Panc1 (cell line): ENCODE results near the gene CDH23. TPM values are rescaled to one million over a fixed set of nuclear protein-coding genes. Genes with fewer than 3 reads are reported as not detected.

Experiments
- ATAC-seq: fragments of 200-7000 bp; cut with Tn5 transposase; 2 replicates; pipeline ENCODE4 v1.9.1; 2020; ENCODE audit warnings: mild to moderate bottlenecking, moderate library complexity
- BruUV-seq: library from RNA; stranded (reverse); fragments of 400-500 nt; replicated peaks from 2 replicates; lab custom pipeline; 2021; lab: Mats Ljungman, UMichigan
- CTCF ChIA-PET: fragments of 300-600 bp; sonication (Branson Sonifier 250); formaldehyde crosslinking; loops from one replicate; lab custom pipeline; 2022; ENCODE audit warnings: antibody characterized with exemption; lab: Charles Lee
- POLR2A ChIA-PET: fragments of 300-600 bp; sonication (Branson Sonifier 250); formaldehyde crosslinking; loops from one replicate; lab custom pipeline; 2022; ENCODE audit warnings: antibody characterized with exemption; lab: Charles Lee
- DNase-seq: peaks from one replicate; pipeline ENCODE4 v3.0.0-alpha.2; 2010; ENCODE audit warnings: low read depth, low spot score
- H3K27ac ChIP-seq: 2 replicates; pipeline ENCODE4 v1.5.1; 2011; ENCODE audit warnings: mild to moderate bottlenecking, low read length, inconsistent platforms
- H3K27me3 ChIP-seq: fragments of 200-500 bp; sonication (Bioruptor generic); 2 replicates; pipeline ENCODE4 v1.6.0; 2014; ENCODE audit warnings: low read length, inconsistent platforms; ENCODE audit not compliant: control insufficient read depth, insufficient read depth
- H3K36me3 ChIP-seq: fragments of 200-500 bp; sonication (Bioruptor generic); 2 replicates; pipeline ENCODE4 v1.5.1; 2014; ENCODE audit warnings: inconsistent platforms, mild to moderate bottlenecking, low read length, moderate library complexity; ENCODE audit not compliant: control insufficient read depth, insufficient read depth
- H3K4me1 ChIP-seq: 2 replicates; pipeline ENCODE4 v1.5.1; 2011; ENCODE audit warnings: inconsistent platforms, mild to moderate bottlenecking, low read length, moderate library complexity; ENCODE audit not compliant: control insufficient read depth, insufficient read depth
- H3K4me3 ChIP-seq, 2 experiments: 2 replicates each; pipeline ENCODE4 v1.5.1; 2011 to 2012; ENCODE audit warnings: low read depth in 2 of 2, low read length in 2 of 2, mild to moderate bottlenecking in 2 of 2, inconsistent platforms in 1 of 2, moderate library complexity in 1 of 2
- H3K9me3 ChIP-seq: fragments of 200-500 bp; sonication (Bioruptor generic); 2 replicates; pipeline ENCODE4 v1.5.1; 2014; ENCODE audit warnings: low read depth, mild to moderate bottlenecking, inconsistent platforms, low read length, moderate library complexity; ENCODE audit not compliant: control insufficient read depth, insufficient read depth
- POLR2AphosphoS5 ChIP-seq: IDR thresholded peaks from 2 replicates; pipeline ENCODE4 v1.6.1; 2012; ENCODE audit warnings: mild to moderate bottlenecking, low read depth, low read length, moderate library complexity
- REST ChIP-seq, 2 experiments: IDR thresholded peaks; 2 replicates each; pipeline ENCODE4 v1.6.1; 2011 to 2012; ENCODE audit warnings: low read depth in 2 of 2, control low read depth in 1 of 2, low read length in 1 of 2, mild to moderate bottlenecking in 1 of 2, moderate library complexity in 1 of 2; ENCODE audit not compliant: insufficient read depth in 1 of 2
- SIN3A ChIP-seq: IDR thresholded peaks from 2 replicates; pipeline ENCODE4 v1.6.1; 2012; ENCODE audit warnings: low read depth, mild to moderate bottlenecking, low read length, moderate library complexity, borderline replicate concordance; ENCODE audit not compliant: insufficient read depth
- TCF7L2 ChIP-seq: IDR thresholded peaks from 2 replicates; pipeline ENCODE4 v1.6.1; 2011; ENCODE audit warnings: mild to moderate bottlenecking, low read depth, low read length, inconsistent platforms
- in situ Hi-C: cut with HindIII; loops from 2 replicates; pipeline ENCODE4 v1.10.0; 2016; ENCODE audit warnings: low sequenced_read_pairs, low pct_unique_long_range_greater_than_20kb
- intact Hi-C: fragments of 100-400 bp; cut with micrococcal nuclease; formaldehyde crosslinking; loops from one replicate; pipeline ENCODE4 v1.10.0; 2022; ENCODE audit not compliant: unreplicated experiment
- total RNA-seq: library from RNA; stranded (reverse); gene quantifications from one replicate; pipeline ENCODE4 v1.2.1, GENCODE V29; 2021; ENCODE audit not compliant: unreplicated experiment
- TF ChIP-seq, protein P1 (sequence below): fragments of 450-650 bp; IDR thresholded peaks from 2 replicates; pipeline ENCODE4 v1.5.1; 2017; ENCODE audit warnings: mild to moderate bottlenecking

CDH23 gene
- total RNA-seq, 1 experiment from 2014 or later = 2.7 TPM

DNA sequence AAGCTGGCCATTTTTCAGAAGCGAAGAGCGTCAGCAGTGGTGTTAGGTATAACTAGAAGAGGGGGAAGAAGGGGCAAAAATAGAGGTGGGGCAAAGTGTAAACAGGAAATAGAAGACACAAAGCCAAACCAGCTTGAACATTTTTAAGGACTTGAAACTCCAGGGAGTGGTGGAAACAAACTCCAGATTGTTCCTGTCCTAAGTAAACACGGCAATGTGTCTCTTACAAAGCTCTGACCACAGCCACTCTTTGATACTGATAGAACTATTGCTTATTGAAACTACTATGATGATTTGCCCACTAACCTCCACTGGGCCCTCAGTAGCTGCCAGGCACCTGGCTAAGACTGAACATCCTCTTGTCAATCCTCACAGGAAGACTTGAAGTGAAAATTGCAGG, 20.8 kb upstream of the CDH23 start:
- POLR2A ChIA-PET = no interaction called here

DNA sequence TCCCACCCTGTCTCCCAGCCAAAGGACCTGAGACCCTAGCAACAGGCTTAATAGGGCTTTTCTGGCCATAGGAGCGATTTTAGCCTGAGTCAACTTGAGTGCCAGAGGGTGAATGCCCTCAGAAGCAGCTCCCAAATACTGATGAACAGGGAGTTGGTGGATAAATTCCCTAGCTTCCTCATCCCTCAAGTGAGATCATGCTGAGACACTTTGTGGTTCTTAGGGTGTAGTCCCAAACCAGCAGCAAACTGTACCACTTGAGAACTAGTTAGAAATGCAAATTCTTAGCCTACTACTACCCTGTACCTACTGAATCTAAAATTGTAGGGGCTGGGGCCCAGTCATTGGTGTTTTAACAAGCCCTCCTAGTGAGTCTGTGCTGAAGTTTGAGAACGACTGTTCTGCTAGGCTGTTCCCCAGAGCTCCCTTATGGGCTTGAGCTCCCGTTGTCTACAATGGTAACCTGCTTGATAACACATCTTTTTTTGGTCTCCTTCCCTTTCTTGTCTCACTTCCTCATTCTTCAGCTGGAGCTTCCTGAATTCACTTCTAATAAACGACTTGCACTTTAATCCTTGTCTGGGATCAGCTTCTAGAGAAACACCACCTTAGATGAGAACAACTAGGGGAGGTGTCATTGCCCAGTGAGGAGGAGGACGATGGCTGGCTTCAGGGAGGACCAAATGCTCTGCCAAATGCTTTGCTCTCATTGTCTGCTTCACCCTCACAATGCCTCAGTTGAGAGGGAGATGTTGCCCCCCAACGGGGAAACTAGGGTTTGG, 18.2 kb upstream of the CDH23 start:
- DNase-seq (no peak), ATAC-seq (no peak)
- in situ Hi-C loops = no loop called here
- no peak for TF ChIP-seq REST (IDR thresholded peaks at IDR 0.05; ENCODE audit: insufficient read depth in 1 of 2, low read depth in 2 of 2, low read length in 1 of 2)
- no peak for TF ChIP-seq TCF7L2
- TF ChIP-seq SIN3A = no peak
- TF ChIP-seq, protein P1, sequence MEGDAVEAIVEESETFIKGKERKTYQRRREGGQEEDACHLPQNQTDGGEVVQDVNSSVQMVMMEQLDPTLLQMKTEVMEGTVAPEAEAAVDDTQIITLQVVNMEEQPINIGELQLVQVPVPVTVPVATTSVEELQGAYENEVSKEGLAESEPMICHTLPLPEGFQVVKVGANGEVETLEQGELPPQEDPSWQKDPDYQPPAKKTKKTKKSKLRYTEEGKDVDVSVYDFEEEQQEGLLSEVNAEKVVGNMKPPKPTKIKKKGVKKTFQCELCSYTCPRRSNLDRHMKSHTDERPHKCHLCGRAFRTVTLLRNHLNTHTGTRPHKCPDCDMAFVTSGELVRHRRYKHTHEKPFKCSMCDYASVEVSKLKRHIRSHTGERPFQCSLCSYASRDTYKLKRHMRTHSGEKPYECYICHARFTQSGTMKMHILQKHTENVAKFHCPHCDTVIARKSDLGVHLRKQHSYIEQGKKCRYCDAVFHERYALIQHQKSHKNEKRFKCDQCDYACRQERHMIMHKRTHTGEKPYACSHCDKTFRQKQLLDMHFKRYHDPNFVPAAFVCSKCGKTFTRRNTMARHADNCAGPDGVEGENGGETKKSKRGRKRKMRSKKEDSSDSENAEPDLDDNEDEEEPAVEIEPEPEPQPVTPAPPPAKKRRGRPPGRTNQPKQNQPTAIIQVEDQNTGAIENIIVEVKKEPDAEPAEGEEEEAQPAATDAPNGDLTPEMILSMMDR = no peak
- no peak for TF ChIP-seq POLR2AphosphoS5
- H3K4me3 ChIP-seq = no peak overlapping the region
- CTCF ChIA-PET = no interaction called here
- BruUV-seq = no TSS peak
- no peaks in the 10 kb centered on the region for H3K9me3 ChIP-seq
- POLR2A ChIA-PET = interaction anchor here (0.9 kb wide), 1 partner anchor 76 kb away, joined by 3 read pairs; no protein-coding TSS in a partner anchor
- peaks cover 7% of the 10 kb centered on the region; the same call in 1 of the 2 replicates for H3K4me1 ChIP-seq
- H3K27me3 ChIP-seq = peaks cover 8% of the 10 kb centered on the region; the same call in 1 of the 2 replicates
- no peaks in the 10 kb centered on the region for H3K36me3 ChIP-seq
- intact Hi-C loops = no loop called here
- H3K27ac ChIP-seq = peak overlapping the region; percentile 24; the same call in 1 of the 2 replicates

More for the DNA sequence above, 20.8 kb upstream of the CDH23 start:
- no TSS peak for BruUV-seq
- peaks cover 7% of the 10 kb centered on the region; the same call in 1 of the 2 replicates for H3K4me1 ChIP-seq
- CTCF ChIA-PET = interaction anchor here (0.6 kb wide), 2 partner anchors 234 to 437 kb away, joined by 3 to 19 read pairs; no protein-coding TSS in a partner anchor
- DNase-seq (no peak), ATAC-seq (no peak)
- H3K27ac ChIP-seq = no peak overlapping the region
- in situ Hi-C loops = no loop called here
- H3K36me3 ChIP-seq = no peaks in the 10 kb centered on the region
- H3K27me3 ChIP-seq = peaks cover 8% of the 10 kb centered on the region; the same call in 1 of the 2 replicates
- no peaks in the 10 kb centered on the region for H3K9me3 ChIP-seq
- TF ChIP-seq REST (IDR thresholded peaks at IDR 0.05; ENCODE audit: insufficient read depth in 1 of 2, low read depth in 2 of 2, low read length in 1 of 2) = no peak
- TF ChIP-seq SIN3A = no peak
- TF ChIP-seq POLR2AphosphoS5 = no peak
- TF ChIP-seq, protein P1 = no peak
- TF ChIP-seq TCF7L2 = no peak
- intact Hi-C loops = no loop called here
- no peak overlapping the region for H3K4me3 ChIP-seq
